ENCODE measurements around the gene ACSL6.

Gene ACSL6

DNA sequence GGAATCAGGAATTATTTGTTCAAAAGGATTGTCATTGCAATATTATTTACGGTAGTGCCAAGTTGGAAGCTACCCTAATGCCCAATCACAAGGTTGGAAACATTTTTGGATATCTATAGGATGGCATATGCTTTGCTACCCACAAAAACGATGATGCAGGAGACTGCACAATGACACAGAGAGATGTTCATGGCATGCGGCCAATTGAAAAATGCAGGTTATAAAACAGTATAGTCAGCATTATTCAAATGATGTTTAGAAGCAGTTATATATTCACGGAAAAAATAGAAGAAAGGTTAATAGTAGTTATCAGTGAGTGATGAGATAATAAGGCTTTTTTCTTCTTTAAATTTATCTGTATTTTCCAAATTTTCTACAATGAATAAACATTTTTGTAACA is 5.9 kb upstream of the ACSL6 start:
- no peak for DNase-seq (ENCODE audit: low read depth)

DNA sequence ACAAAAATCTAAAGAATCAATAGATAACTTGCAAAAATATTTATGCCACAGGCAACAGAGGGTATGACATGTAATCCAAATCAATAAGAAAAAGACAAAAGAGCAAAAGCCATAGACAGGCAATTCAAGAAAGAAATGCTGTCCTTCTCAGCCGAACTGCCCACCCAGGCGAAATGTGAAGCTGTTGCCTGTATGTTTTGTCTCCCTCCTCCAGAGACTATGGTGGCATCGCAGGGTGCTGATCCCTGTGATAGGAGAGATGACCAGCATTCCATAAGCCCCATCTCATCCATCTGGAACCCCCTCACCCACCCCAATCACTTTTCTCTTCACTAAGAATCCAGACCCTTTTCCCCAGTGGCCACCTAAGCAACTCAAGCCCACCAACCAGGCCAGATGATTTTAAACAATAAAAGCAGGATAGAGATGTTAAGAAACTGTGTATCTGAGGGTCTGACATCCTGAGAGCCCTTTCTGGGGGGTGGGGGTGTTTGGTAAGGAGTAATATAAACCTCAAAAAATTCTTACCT is 5.3 kb upstream of the ACSL6 start:
- no peak for DNase-seq (ENCODE audit: low read depth)

DNA sequence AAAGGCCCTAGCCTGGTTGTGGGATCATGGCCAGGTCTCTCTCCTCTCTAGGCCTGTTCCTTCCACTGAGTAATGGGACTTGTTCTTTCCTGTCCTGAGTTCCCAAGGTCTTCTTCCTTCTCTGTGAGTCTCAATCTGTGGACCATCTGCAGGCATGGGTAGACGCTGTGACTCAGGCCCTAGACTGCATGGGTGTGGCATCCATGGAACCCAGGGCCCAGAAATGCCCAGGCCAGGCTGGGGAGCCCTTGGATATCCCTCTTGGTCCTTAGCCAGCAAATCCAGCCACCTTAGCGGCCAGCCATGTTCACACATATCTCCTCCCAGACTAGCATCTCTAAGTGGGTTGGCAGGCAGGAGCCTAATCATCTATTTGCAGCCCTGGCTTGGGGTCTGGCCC is 2.3 kb upstream of the ACSL6 start:
- no peak for DNase-seq (ENCODE audit: low read depth)

DNA sequence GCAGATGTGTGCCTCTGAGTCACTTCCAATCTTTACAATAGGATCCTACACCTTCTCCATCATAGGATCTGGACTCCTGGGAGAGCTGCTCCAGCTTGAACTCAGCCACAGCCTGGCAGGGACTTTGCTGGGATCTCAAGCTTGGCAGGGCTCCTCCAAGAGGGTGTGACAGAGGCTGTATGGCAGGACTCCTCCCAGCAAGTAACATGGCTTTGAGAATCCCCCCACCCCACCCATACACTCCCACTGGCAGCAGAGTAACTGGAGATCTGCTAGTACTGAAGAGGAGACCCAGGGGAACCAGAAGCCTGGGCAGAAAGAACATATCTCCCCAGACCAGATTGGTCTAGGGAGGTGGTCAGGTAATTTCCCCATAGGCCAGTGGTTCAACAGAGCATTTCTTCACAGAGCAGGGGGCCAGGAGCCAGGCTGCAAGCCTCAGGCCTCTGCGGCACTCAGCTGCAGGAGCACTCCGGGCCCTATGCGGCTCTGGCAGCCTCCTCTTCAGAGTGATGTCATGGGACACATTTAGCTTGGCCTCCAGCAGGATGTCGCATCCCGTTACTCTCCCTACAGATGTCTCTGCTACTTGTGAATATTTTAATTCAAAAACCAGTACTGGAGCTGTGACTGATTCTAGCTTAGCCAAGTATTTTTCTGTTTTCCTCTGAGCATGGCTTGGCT is 1.7 kb upstream of the ACSL6 start:
- DNase-seq (ENCODE audit: low read depth) = no peak

DNA sequence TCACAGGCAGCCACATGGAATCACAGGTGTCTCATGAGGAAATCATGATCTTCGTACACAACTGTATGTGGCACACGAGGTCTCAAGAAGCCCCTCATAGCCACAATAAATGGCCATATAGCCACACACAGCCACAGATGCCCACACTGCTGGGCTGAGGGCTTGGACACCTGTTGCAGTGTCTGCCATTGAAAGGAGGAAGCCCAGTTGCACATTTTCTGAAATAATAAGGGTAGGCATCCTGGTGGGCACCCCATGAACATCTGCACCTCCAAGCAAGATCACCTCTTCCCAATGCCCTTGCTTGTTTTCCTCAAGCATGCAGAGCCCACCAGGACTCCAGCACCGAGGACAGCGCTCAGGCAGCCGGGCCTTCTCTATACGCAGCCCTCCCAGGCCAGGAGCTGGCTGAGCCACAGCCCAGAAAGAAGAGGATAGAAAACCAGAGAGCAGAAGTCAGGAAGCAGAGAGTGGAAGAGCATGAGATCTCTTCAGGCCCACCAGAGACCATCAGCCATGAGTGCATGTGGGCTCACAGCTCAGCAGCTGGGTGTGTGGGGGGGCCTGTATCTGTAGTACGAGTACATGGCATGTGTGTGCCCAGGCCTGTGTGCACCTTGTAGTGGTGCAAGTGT is 1.0 kb upstream of the ACSL6 start:
- peak; percentile 72 for DNase-seq (ENCODE audit: low read depth)

DNA sequence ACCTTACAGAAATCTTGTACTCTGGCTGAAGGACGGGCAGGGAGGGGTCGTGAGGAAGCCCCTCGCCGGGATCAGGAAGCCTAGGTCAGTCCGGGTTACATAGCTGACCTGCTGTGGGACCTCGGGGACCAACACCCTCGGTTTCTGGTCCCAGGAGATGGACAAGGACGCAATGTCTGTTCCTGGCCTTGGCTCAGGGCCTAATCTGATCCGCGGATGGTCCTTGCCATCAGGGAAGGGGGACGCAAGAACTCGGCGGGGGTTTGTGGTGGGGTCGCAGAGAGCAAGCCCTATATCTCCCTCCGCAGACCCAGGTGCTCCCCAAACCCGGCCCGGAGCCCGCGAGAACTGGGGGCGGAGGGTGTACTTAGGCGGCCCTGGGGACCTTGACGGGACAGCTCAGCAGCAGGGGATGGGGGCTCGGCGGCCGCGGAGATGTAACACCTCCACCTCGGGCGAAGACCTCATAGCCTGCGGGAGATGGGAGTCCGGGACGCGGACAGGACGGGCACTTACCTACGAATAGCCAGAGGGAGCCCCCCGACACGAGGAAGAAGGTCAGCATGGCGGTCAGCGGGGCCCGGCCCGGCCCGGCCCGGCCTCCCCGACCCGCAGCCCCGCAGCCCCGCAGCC is 353 bp downstream of the ACSL6 start:
- DNase-seq (ENCODE audit: low read depth) = no peak

DNA sequence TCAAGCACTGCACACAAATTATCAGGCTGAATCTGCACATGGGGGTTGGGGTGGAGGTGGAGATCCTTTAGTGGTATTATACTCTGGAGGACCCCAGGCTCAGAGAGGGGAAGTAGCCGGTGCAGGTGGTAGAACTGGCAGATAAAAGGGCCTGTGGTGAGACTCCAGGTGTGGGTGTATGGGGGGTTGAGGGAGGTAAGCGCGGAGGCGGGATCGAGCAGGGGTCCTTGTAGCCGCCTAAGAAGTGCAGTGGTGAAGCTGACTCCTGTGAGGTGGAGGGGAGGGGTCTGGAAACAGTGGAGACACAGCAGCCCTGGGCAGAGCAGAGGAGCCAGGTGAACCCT is 841 bp downstream of the ACSL6 start:
- DNase-seq (ENCODE audit: low read depth) = no peak

DNA sequence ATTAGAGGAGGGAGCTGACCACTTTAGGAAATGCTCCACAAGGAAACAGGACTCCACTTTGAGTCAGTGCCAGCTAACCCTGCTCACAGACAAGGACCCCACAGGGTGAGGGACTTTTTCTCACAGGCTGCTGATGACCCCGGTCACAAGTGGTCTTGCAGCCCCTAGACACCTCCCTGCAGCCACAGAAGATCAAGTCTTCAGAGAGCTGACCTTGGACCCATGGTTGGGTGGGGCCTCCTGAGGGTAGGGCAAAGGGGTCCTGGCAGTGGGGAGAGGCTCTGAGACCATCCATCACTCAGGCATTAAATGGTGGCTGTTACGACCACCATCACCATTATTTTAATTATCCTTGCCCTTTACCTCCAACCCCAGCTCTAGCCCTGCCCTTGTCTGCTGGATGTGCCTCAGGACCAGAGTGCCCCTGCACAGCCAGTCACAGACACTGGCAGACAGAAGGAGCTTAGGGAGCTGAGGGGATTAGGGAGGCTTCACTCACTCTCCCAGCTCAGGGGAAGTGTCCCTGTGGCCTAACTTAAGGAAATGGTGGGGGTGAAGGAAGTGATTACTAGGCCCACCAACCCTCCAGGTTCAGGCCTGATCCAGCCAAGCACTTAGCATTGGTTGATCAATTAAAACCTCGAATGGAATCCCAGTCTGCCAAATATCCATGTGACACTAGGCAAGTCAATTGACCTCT is 1.6 kb downstream of the ACSL6 start:
- no peak for DNase-seq (ENCODE audit: low read depth)

DNA sequence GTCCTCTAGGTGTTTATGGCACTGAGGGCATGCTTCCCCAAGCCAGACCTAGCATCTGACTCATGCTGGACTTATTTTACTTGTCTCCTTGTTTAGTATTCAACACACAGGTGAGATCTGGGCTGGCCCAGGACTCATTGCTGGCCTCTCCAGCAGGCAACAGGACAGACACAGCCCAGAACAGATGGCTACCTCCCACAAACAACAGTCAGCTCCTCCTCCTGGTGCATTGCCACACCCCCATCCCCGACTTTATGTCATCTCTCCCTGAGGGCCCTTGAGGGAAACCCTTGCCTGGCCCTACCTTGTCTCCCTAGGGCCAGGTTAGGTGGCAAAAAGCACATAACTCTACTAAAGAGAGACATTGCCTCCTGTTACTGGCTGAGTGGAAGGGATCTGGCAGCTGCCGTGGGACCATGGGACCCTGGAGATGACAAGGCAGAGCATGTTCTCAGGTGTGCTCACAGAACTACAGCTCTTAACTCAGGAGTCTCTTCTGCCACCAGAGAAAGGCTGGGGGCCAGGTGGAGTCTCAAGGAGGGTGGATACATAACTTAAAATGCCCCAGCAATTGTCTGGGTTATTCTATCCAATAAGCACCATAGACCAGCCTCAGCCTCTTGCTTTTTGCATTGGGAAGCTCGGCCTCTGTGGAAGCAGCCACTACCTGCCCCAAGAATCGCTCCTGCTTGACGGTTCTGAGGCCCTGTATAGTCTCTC is 2.3 kb downstream of the ACSL6 start:
- DNase-seq (ENCODE audit: low read depth) = no peak

DNA sequence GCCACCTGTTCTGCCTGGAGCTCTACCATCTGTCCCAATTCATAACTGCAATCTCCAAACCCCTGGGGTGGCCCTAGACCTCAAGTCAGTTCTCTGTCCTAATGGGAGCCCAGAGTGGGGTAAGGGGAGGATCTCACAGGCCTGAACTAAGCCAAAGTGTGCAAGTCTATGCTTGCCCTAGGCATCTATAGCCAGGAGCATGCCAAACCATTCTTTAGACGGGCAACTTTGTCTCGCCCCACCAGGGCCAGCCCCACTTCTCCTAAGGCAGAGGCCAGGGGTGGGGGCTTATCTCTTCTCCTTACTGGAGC is 3.3 kb downstream of the ACSL6 start:
- DNase-seq (ENCODE audit: low read depth) = no peak

DNA sequence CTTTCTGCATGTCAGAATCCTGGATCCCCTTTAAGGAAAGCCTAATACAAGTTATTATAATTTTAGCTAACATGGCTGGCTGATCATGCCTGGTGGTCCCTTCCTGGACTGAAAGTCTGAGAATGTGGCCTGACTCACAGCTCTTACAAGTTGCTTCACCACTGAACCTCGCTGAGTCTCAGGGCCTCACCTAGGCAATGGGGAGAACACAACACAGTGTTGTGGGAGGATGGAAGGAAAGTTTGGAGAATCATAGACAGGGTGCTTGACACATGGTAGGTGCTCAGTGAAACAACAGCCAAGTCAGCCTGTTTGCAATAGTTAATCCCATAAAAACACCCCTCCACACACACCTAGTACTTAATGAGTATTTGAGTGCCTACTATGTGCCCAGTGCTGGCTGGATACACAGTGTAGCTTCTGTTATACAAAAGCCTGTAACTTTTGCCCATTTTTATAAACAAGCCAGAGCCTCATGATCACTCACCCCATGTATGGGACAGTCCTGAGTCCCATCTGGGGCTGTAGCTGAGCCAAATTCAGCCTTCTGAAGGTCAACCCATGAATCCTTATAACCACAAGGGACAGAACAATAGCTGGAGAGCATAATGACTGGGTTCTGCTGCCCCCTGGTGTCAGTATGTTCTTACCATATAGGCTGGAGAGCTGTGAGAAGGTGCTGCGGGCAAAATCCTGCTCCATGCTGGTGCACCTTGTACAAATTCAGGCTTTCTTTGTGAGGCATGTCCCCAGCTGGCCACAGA is 3.9 kb downstream of the ACSL6 start:
- peak; percentile 74 for DNase-seq (ENCODE audit: low read depth)

DNA sequence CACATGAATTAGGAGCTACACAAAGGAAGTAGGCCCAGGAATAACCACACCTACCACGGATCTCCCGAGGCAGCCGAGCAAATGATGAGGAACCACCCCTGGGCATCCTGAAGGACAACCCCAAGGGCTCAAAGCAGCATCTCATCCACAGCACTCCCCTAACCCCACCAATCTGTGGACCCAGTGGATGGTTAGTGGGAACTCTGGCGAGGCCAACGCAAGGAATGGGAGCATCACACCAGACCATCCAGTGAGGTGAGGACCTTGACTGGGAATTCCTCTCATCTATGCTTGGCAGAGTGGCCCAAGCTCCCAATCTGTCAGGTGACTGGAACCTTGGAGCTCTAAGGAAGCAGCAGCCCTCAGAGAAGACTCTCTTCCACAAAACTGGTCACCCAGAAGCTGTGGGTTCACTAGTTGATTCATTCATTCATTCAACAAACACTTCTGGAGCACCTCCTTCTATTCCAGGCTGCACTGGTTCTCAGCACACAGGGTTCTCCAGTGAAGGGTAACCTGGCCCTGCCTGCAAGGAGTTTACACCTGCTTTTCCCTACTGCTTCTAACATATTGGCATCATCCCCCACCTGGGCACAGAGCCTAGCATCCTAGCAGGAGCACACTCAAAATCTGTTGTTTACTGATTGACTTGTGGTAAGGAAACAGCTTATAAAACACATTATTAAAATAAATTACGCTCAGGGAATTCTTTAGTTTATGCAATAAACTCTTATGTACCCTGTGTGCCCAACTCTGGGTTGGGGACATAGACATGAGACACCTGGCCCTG is 4.9 kb downstream of the ACSL6 start:
- DNase-seq (ENCODE audit: low read depth) = no peak

DNA sequence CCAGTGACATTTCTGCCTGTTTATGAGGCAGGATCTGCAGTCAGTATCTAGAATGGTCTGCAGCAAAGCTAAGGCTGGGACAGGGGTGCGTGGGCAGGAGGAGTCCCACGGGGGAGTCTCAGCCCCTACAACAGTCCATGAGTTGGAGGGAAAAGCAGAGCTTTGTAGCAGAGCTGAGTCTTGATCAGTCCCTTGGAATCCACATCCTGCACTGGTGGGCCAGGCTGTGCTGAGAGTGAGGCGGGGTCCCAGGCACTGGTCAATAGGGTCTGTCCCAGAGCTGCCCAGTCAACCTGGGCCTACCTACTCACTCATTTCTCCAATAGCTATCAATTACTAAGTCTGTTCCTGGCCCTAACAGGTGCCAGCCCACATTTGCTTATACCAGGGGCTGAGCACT is 5.9 kb downstream of the ACSL6 start:
- DNase-seq (ENCODE audit: low read depth) = no peak

DNA sequence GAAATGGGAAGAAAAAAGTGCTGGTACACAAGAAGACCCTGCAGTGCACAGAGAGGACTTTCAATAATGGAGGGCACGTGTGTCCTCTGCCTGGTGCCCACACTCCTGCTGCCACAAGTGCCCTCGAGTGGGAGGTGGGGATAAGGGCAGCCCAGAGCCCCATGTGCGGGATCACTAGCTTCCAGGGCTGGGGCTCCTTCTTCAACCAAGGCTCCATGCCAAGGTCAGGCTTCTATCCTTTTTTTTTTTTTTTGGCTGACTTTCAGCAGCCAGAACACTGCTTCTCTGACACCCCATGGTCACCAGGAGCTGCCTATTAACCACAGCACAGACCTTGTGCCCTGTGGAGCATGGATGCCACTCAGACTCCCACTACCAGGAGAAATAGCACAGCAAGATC is 7.5 kb downstream of the ACSL6 start:
- no peak for DNase-seq (ENCODE audit: low read depth)

DNA sequence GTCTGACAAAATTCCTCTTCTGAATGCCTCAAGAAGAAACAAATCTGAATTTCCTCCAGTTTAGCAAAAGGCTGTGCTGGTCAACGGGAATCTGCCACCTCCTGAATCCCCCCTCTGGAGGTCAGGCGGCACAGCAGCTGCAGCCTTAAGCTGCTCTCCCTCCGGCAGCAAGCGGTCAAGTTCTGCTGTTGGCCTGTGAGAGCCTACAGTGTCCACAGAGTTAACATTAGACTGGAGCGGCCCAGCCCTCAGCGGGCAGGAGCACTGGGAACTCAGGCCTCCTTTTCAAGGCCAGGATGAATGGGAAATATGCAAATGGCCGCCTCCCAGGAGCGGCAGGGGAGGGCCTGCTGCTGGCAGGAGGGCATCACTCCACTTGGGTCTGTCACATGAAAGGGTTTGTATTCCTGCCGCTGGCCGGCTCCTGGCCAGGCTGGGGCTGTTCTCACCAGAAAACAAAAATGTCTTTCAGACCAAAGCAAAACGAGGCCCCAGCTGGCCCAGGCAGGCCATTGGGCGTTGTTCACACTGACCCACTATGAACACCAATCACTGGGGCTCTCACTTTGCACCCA is 8.2 kb downstream of the ACSL6 start:
- peak; percentile 15 for DNase-seq (ENCODE audit: low read depth)

DNA sequence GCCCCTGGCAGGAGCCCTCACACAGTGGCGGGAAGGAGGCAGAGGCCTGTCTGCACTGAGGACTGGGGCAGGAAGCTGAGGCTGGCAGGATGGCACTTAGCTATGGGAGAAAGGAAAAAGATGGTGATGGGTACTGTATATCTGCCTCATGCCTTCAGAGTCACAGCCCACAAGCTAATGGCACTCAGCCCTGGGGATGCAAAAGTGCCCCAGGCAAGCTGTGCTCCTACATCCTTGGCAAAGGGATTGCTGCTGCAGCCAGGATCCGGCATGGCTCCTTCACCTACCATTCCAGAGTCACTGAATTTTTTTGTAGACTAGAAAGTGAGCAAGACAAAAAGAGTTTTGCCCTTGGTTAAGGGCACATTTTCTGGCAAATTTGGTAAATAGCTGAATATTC is 8.7 kb downstream of the ACSL6 start:
- DNase-seq (ENCODE audit: low read depth) = no peak

DNA sequence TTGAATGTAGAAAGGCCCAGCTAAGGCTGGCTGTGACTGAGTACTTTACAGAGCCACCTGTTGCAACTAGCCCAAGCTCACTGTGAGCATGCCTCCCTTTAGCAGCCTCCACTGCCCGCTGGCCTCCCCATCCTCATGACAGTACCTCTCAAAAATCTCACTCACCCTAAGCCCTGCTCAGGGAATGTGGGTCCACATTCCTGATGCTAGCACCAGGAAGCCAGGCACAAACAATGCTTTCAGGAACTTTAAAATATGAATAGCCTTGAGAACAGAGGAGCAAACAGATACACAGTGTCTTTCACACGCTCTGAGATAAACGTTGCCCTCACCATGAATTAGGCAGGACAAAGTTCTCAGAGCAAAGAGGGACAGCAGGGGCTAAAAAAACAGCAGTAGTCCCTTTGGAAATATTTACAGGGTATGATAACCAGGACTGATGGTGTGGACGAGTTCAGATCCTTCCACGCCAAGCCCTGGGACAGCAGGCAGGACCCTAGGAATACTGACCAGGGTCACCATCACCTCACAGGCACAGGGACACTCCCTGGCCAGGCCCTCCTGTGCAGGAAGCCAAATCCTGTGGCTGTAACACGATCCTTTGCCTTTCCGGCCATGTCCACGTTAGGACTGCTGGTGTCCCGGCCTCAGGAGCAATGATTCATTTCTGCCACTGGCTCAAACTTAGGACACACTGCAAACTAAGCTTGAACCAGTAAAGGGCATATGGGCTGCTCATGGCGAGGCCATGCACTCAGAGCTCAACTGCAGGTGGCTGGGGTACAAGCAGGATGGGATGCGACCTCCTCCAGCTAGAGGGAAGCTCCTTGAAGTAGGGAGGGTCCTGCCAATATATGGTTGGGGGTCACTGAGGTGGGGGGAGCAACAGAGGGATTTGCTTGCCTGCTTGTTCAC is 9.6 kb downstream of the ACSL6 start:
- DNase-seq (ENCODE audit: low read depth) = no peak

DNA sequence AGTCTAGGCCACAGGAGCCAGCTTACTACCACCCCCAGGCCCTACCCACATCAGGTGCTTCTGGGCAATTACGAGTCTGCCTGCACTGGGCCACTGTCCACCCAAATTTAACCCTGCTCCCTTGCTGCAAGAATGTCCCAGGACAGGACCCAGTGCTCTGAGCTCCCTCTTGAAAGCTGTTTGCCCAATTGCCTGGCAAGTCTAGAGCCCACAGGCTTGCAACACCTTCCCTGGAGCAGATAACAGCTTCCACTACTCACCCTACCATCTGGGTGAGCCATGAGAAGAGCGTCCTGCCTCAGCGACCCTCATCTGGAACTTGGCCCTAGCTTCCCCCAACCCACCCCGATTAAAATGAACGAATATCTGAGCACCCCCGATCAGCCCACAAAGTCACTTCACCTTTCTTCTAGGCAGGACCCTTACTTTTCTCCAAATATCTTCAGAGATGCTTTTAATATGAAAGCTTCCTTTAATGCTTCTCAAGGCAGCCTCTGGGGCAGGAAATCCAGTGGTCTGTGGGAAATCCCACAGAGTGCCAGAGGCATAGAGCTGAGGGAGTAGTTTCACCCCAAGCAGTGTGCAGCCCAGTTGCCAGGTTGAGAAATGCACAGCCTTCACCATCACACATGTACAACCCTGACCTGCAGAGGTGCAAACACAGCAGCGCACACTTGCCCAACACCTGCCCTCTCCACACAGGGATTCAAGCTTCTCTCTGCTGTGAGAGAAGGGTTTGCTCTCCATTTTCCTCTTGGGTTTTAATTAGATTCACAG is 10.6 kb downstream of the ACSL6 start:
- no peak for DNase-seq (ENCODE audit: low read depth)

DNA sequence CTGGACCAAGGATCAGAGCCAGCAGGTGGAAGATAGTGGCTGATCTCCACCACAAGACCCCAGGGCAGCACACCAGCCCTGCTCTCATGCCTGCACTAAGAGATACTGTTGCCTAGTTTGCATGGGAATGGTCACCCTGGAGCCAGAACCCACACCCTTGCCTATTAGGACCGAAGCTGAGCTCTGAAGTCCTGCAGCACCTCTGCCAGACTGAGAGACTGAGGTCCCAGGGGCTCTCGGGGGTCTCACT is 11.3 kb downstream of the ACSL6 start:
- no peak for DNase-seq (ENCODE audit: low read depth)

Data from amniotic epithelial cell (primary cell).